ENCODE measurements around the gene SOX10. TPM values are rescaled to one million over a fixed set of nuclear protein-coding genes. Genes with fewer than 3 reads are reported as not detected.

Gene SOX10
- total RNA-seq, 1 experiment from 2014 or later = not detected

DNA sequence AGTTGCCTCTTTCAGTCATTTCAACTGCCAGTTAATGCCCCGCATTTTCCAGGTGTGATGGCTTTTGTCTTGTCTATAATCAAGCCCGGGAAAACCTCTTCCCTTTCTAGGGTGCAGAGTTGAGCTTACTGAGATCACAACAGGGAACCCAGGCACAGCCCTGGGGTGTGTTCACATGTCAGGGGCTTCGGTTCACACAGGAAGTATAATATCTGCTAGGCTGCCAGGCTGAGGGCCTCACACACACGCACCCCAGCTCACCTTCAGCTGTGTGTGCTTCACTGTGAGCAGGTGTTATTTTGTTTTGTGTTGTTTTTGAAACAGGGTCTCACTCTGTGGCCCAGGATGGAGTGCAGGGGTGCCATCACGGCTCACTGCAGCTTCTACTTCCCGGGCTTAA lies 9.7 kb upstream of the SOX10 start:
- H3K4me2 ChIP-seq (ENCODE audit: low read length) = no peak overlapping the region
- H2AFZ ChIP-seq (ENCODE audit: low read depth, low read length, poor library complexity, severe bottlenecking) = no peak overlapping the region
- ChIA-PET POLR2A (no interaction called here), RAD21 (ENCODE audit: low non-redundant PET in 1 of 2, low total read pairs in 2 of 2, uncharacterized antibody in 2 of 2, unreplicated experiment in 2 of 2) (no interaction called here), CTCF (no interaction called here)
- no TSS peak for BruUV-seq (replicated peaks)
- no peak for ATAC-seq
- no peak overlapping the region for H3K4me3 ChIP-seq (replicated peaks in 1 of 2; ENCODE audit: low read depth in 1 of 2, low read length in 2 of 2)
- H3K9me3 ChIP-seq (ENCODE audit: control insufficient read depth in 1 of 2, insufficient read depth in 1 of 2, low read depth in 1 of 2, low read length in 2 of 2) = no peaks in the 10 kb centered on the region
- no peaks in the 10 kb centered on the region for H3K9me2 ChIP-seq (ENCODE audit: insufficient read depth)
- H3K27me3 ChIP-seq (ENCODE audit: insufficient read depth, low read length) = no peaks in the 10 kb centered on the region
- intact Hi-C loops (cut with micrococcal nuclease) = no loop called here
- no peak overlapping the region for H3K9ac ChIP-seq (ENCODE audit: low read length)
- H3K27ac ChIP-seq (ENCODE audit: low read depth, low read length) = no peak overlapping the region
- TF ChIP-seq, protein P1, sequence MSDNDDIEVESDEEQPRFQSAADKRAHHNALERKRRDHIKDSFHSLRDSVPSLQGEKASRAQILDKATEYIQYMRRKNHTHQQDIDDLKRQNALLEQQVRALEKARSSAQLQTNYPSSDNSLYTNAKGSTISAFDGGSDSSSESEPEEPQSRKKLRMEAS (IDR thresholded peaks at IDR 0.05) = no peak
- TF ChIP-seq FOSL1 (IDR thresholded peaks at IDR 0.05; ENCODE audit: low read depth) (no peak), YY1 (IDR thresholded peaks at IDR 0.05; ENCODE audit: extremely low read depth, insufficient replicate concordance, low read depth, low read length) (no peak)
- DNase-seq (ENCODE audit: low read depth, low spot score) = no peak
- H4K20me1 ChIP-seq (ENCODE audit: insufficient read depth) = no peaks in the 10 kb centered on the region
- no peaks in the 10 kb centered on the region for H3K36me3 ChIP-seq (ENCODE audit: control insufficient read depth in 1 of 2, insufficient read depth in 2 of 2, low read length in 2 of 2)
- H3K4me1 ChIP-seq (ENCODE audit: control insufficient read depth in 1 of 2, insufficient read depth in 2 of 2, low read length in 2 of 2) = peaks cover 4 to 24% of the 10 kb centered on the region in 2 experiments
- no peaks in the 10 kb centered on the region for H3K79me2 ChIP-seq (ENCODE audit: insufficient read depth, low read length)

DNA sequence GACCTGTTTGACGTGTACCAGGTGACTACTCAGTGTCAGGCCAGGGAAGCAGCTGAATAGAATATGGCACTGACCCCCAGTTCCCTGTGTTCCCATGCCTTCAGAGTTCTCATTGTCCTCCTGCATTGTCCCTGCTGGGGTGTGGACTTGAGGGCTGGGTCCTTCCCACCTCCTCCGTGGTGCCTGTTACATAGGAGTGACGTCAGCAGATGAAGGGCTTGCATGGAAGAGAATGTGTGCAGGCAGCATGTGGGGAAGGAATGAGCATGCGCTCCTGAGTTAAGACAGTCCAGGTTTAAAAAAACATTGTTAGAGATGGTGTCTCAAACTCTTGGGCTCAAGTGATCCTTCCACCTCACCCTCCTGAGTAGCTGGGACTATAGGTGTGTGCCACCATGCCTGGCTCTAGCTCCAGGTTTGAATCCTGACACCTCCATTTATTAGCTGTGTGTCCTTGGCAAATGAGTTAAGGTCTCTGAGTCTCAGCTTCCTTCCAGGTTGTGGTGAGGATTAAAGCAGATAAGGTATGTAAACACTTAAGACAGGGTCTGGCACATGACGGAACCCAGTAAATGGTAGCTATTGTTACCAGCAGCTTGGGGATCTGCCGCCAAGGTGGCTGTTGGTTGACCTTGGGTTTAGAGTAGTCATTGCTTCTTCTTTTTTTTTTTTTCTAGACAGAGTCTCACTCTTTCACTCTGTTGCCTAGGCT lies 7.5 kb upstream of the SOX10 start:
- ChIA-PET RAD21 (ENCODE audit: low non-redundant PET in 1 of 2, low total read pairs in 2 of 2, uncharacterized antibody in 2 of 2, unreplicated experiment in 2 of 2) (no interaction called here), POLR2A (no interaction called here), CTCF (no interaction called here)
- no TSS peak for BruUV-seq (replicated peaks)
- Histone ChIP-seq H3K4me2 (ENCODE audit: low read length) (no peak overlapping the region), H3K36me3 (ENCODE audit: control insufficient read depth in 1 of 2, insufficient read depth in 2 of 2, low read length in 2 of 2) (no peaks in the 10 kb centered on the region), H3K27me3 (ENCODE audit: insufficient read depth, low read length) (no peaks in the 10 kb centered on the region), H3K79me2 (ENCODE audit: insufficient read depth, low read length) (no peaks in the 10 kb centered on the region), H3K9me2 (ENCODE audit: insufficient read depth) (no peaks in the 10 kb centered on the region), H3K4me1 (ENCODE audit: control insufficient read depth in 1 of 2, insufficient read depth in 2 of 2, low read length in 2 of 2) (peaks cover 0 to 13% of the 10 kb centered on the region in 2 experiments; a peak in 2 of 4 replicates), H3K4me3 (replicated peaks in 1 of 2; ENCODE audit: low read depth in 1 of 2, low read length in 2 of 2) (no peak overlapping the region), H3K27ac (ENCODE audit: low read depth, low read length) (no peak overlapping the region), H2AFZ (ENCODE audit: low read depth, low read length, poor library complexity, severe bottlenecking) (no peak overlapping the region), H3K9ac (ENCODE audit: low read length) (no peak overlapping the region), H3K9me3 (ENCODE audit: control insufficient read depth in 1 of 2, insufficient read depth in 1 of 2, low read depth in 1 of 2, low read length in 2 of 2) (no peaks in the 10 kb centered on the region), H4K20me1 (ENCODE audit: insufficient read depth) (no peaks in the 10 kb centered on the region)
- intact Hi-C loops (cut with micrococcal nuclease) = no loop called here
- ATAC-seq (no peak), DNase-seq (ENCODE audit: low read depth, low spot score) (no peak)
- TF ChIP-seq TCF7L2 (IDR thresholded peaks at IDR 0.05; ENCODE audit: borderline replicate concordance, extremely low read depth, insufficient read depth, insufficient read length) = no peak
- no peak for TF ChIP-seq ZFX (IDR thresholded peaks at IDR 0.05)
- no peak for TF ChIP-seq CEBPB (IDR thresholded peaks at IDR 0.05; ENCODE audit: low read depth)
- TF ChIP-seq, protein P2, sequence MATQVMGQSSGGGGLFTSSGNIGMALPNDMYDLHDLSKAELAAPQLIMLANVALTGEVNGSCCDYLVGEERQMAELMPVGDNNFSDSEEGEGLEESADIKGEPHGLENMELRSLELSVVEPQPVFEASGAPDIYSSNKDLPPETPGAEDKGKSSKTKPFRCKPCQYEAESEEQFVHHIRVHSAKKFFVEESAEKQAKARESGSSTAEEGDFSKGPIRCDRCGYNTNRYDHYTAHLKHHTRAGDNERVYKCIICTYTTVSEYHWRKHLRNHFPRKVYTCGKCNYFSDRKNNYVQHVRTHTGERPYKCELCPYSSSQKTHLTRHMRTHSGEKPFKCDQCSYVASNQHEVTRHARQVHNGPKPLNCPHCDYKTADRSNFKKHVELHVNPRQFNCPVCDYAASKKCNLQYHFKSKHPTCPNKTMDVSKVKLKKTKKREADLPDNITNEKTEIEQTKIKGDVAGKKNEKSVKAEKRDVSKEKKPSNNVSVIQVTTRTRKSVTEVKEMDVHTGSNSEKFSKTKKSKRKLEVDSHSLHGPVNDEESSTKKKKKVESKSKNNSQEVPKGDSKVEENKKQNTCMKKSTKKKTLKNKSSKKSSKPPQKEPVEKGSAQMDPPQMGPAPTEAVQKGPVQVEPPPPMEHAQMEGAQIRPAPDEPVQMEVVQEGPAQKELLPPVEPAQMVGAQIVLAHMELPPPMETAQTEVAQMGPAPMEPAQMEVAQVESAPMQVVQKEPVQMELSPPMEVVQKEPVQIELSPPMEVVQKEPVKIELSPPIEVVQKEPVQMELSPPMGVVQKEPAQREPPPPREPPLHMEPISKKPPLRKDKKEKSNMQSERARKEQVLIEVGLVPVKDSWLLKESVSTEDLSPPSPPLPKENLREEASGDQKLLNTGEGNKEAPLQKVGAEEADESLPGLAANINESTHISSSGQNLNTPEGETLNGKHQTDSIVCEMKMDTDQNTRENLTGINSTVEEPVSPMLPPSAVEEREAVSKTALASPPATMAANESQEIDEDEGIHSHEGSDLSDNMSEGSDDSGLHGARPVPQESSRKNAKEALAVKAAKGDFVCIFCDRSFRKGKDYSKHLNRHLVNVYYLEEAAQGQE (IDR thresholded peaks at IDR 0.05; ENCODE audit: low read depth) = no peak
